NCI-H1105 (cell line): ENCODE results near the gene IHH.

Experiments
- DNase-seq: peaks from one replicate; lab custom pipeline; 2025; lab: John Stamatoyannopoulos, UW

IHH gene

DNA sequence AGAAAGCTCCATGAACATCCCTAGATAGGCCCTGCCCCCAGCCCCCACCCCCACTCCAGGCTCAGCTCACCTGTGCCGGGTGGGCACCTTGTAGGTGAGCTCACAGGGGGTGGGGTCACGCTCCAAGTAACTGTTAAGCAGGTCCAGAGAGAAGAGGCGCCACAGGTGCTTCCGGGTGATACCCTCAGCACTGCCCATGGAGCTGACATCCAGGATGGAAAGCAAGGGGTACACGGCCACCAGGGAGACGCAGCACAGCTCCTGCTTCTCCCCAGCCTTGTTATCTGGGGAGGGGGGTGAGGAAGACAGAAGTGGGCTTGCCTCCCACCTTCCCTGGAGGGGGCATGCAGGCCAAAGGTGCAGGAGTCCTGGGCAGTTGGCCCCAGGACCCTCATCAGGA lies 41.3 kb downstream of the IHH start:
- no peak for DNase-seq

DNA sequence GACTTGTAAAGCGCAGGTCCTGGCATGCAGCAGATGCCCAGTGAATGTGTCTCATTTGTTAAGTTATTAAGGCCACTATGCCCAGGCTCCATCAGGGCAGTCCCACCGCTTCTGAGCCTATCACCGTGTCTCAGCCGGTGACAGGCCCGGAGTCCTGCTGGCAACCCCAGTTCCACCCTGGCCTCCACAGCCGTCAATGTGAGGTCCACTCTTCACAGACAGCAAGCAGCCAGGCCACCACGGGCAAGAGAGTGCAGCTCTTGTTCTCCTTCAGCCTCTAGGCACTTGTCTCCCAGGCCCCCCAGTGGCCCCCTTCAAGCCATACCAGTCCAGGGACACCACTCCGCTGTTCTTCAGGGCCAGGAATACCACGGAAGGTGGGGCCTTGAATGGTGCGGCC lies 42.0 kb downstream of the IHH start:
- DNase-seq = no peak

DNA sequence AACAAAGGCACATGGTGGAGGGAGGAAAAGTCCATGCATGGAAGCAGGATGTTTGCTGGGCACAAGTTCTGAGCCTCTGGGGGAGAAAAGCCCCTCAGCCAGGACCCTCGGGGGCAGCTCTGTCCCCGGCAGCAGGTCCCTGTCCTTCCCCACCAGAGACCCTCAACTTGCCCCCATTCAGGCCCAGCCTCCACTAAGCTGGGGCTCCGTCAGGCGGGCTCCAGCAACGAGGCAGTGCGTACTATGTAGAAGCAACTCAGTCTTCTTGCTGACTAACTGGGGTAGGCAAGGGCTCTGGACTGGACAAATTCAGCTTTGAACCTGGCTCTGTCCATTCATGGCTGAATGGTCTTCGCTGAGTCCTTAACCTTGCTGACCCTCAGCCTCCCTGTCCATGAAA lies 42.4 kb downstream of the IHH start:
- DNase-seq = no peak

DNA sequence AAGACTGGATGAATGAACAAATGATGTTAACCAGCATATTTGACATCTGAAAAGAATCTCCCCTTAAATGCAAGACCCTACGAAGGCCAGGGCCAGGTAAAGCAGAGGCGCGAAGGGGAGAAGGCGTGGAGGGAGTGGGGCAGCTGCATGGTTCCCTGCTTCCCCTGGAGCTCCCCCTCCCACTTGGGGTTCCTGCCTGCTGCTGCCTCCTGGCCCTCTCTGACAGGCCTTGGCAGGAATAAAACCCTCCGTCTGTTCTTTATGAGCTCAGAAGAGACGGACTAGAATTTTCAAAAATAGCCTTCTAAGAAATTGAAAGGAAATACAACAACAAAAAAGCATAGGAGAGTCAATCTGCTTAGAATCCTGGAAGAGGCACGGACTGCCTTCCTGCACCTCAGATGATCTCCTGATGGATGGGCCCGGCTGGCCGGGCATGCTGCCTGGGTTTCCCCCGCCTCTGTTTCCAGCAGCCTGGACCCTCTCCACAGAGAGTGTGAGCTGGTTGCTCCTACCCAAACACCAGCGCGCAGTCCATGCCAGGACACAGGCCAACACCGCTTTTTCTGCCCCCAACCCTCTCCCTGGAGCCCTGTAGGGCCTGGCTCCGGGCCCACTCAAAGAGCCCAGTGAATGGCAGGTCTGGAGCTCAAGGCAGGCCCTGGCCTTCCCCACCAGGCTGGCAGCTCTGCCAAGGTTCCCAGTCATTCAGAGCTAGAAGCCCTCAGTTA lies 43.4 kb downstream of the IHH start:
- no peak for DNase-seq

DNA sequence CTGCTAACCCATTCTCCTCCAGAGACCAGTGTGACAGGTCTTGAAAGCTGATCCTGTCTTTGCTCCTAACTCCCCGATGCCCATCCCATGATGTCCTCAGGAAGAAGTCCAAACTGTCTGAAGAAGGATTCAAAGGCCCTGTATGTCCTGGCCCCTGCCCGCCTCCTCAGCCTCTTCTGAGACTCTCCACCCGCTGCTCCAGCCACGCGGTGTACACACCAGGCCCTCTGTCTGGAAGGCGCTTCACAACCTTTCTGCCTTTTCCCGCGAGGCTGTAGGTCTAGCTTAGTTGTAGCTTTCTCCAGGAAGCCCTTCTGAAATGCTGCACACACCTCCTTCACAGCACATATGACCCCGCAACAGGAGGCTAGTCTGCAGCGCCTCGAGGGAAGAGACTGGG lies 44.0 kb downstream of the IHH start:
- no peak for DNase-seq

DNA sequence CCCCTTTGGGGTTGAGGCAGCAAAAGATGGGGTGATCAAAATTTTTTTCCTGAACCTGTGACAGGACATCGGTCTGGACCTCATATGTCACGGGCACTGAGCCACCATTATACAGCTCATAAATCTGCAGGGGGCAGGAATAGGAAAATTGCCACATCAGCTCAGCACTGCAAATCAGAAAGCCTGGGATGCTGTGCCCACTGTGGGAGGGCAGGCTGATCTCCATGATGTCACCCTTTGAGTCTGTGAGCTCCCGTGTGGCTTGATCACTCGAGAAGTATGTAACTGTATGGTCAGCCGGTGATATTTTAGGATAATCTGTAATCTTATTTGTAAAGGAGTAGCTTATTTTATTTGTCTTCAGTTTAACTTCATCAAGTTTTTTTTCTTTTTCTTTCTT lies 49.8 kb downstream of the IHH start:
- no peak for DNase-seq

DNA sequence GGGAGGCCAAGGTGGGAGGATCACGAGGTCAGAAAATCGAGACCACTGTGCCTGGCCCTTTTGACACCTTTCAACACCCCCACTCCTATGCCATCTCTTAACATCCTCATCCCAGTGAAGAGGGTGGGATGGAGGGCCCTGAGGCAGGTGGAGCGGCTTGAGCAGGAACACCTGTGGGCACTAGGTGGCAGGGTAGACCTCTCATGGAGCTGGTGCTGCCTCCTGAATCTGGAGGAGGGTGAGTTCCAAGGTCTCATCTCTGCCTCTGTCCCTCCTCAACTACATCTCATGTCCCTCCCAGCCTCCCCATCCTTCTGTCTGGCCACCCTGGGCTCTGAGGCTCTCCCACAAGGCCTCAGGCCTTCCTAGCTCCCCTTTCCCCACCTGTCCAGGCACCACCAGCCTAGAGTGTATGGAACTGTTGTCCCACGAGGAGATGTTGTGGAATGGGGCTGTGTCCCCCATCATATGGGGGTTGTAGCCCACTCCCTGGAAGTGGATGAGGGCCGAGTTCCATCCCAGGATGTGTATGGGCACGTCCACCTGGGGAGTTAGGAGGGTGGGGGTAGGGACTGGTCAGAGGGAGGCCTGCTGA lies 50.5 kb downstream of the IHH start:
- DNase-seq = no peak

DNA sequence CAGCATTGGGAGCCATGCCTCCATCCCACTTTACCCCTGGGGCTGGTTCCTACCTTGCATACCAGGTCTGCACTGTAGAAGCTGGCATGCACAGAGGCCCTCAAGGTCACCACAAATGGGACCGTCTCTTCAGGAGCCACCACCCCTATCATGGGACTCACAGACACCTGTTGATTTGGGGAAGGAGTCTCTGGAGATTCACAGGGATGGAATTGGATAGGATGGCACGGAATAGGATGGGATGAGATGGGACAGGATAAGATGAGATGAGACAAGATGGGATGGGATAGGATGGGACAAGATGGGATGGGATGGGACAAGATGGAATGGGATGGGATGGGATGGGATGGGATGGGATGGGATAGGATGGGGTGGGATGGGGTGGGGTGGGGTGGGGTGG lies 51.4 kb downstream of the IHH start:
- no peak for DNase-seq
